HG02588 (cell line): ENCODE measurements around the gene TAL1.
"Not testable (repeated sequence)": the region's sequence is repeated elsewhere in the genome, so short reads cannot be mapped to it uniquely, and the experiment has no call there.

ENCODE experiments used
- ATAC-seq: cut with Tn5 transposase; IDR thresholded peaks from one replicate; pipeline ENCODE4 v1.9.1; 2021; ENCODE audit warnings: mild to moderate bottlenecking, moderate library complexity; ENCODE audit not compliant: unreplicated experiment

Gene TAL1

GRCh38 chr1:47213230-47213963 lies 18.6 kb downstream of the TAL1 start:
- no peak for ATAC-seq

GRCh38 chr1:47212636-47213229 lies 19.3 kb downstream of the TAL1 start:
- ATAC-seq, result no peak

- no peak for ATAC-seq
Observed at GRCh38 chr1:47211796-47212269, 20.2 kb downstream of the TAL1 start.

- ATAC-seq, result no peak
Observed at GRCh38 chr1:47210666-47211065, 21.4 kb downstream of the TAL1 start.

- no peak for ATAC-seq
Observed at GRCh38 chr1:47209725-47210325, 22.2 kb downstream of the TAL1 start.

GRCh38 chr1:47209091-47209490 lies 22.9 kb downstream of the TAL1 start:
- ATAC-seq, result no peak

- ATAC-seq, result no peak
Observed at GRCh38 chr1:47208374-47208850, 23.6 kb downstream of the TAL1 start.

GRCh38 chr1:47207803-47208373 lies 24.1 kb downstream of the TAL1 start:
- no peak for ATAC-seq

GRCh38 chr1:47205918-47206317 lies 26.1 kb downstream of the TAL1 start:
- ATAC-seq, result no peak

- not testable (repeated sequence) for ATAC-seq
Observed at GRCh38 chr1:47203504-47203903, 28.5 kb downstream of the TAL1 start.

GRCh38 chr1:47201179-47201578 lies 30.8 kb downstream of the TAL1 start:
- ATAC-seq, result no peak

GRCh38 chr1:47198214-47198613 lies 33.8 kb downstream of the TAL1 start:
- no peak for ATAC-seq

GRCh38 chr1:47196622-47197021 lies 35.4 kb downstream of the TAL1 start:
- ATAC-seq, result no peak

- not testable (repeated sequence) for ATAC-seq
Observed at GRCh38 chr1:47195981-47196380, 36.0 kb downstream of the TAL1 start.

- no peak for ATAC-seq
Observed at GRCh38 chr1:47194311-47194710, 37.7 kb downstream of the TAL1 start.

GRCh38 chr1:47193496-47193895 lies 38.5 kb downstream of the TAL1 start:
- not testable (repeated sequence) for ATAC-seq

- peak; percentile 63 for ATAC-seq
Observed at GRCh38 chr1:47192458-47193384, 39.3 kb downstream of the TAL1 start.

GRCh38 chr1:47191940-47192457 lies 40.0 kb downstream of the TAL1 start:
- ATAC-seq, result no peak

- ATAC-seq, result no peak
Observed at GRCh38 chr1:47190857-47191256, 41.2 kb downstream of the TAL1 start.

GRCh38 chr1:47190509-47190855 lies 41.5 kb downstream of the TAL1 start:
- ATAC-seq, result no peak
